Muscle layer of duodenum (tissue), 2 donors: ENCODE measurements around the gene STAP1.
"Not testable (repeated sequence)": the region's sequence is repeated elsewhere in the genome, so short reads cannot be mapped to it uniquely, and the experiment has no call there.

Experiments used
- H3K27ac ChIP-seq: one replicate; pipeline ENCODE4 v1.7.0; 2013; ENCODE audit warnings: mild to moderate bottlenecking, low read length
- H3K27me3 ChIP-seq: one replicate; pipeline ENCODE4 v1.7.0; 2013; ENCODE audit warnings: low read depth, mild to moderate bottlenecking, control low read depth, low read length
- H3K36me3 ChIP-seq, 2 donors: one replicate each; pipeline ENCODE4 v1.7.0; 2013; ENCODE audit warnings: low read length in 2 of 2, control low read depth in 1 of 2, mild to moderate bottlenecking in 1 of 2; ENCODE audit not compliant: insufficient read depth in 2 of 2, control insufficient read depth in 1 of 2
- H3K4me1 ChIP-seq, 2 donors: one replicate each; pipeline ENCODE4 v1.7.0; 2013; ENCODE audit warnings: low read length in 2 of 2, mild to moderate bottlenecking in 2 of 2, control low read depth in 1 of 2, moderate library complexity in 1 of 2; ENCODE audit not compliant: insufficient read depth in 2 of 2, control insufficient read depth in 1 of 2
- H3K4me3 ChIP-seq, 2 donors: one replicate each; pipeline ENCODE4 v1.7.0; 2013; ENCODE audit warnings: low read length in 2 of 2, low read depth in 1 of 2, mild to moderate bottlenecking in 1 of 2
- H3K9me3 ChIP-seq, 2 donors: one replicate each; pipeline ENCODE4 v1.7.0; 2013; ENCODE audit warnings: low read length in 2 of 2, control low read depth in 1 of 2, mild to moderate bottlenecking in 1 of 2; ENCODE audit not compliant: control insufficient read depth in 1 of 2
- donor health status: healthy.

The STAP1 gene

DNA sequence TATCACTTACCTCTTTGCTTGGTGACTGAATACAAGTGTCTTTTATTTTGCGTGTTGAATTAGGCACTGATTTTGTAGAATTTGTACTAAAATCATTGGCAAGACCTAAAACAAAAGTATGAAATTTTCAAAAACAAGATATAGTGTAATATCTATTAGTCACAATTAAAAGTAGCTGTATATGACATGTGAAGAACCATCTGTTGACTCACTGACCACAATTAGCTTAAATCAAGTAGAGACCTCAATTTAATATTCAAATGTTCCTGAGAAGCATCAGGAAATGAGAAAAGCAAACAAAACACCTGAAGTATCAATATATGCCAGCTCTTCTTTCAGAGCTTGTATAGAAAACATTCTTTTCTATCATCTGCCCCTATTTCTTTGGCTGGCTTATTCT, 18.7 kb upstream of the STAP1 start:
- Histone ChIP-seq H3K27me3 (no peaks in the 10 kb centered on the region), H3K27ac (no peak overlapping the region), H3K9me3 (no peaks in the 10 kb centered on the region), H3K4me3 (no peak overlapping the region), H3K4me1 (peaks cover 13 to 16% of the 10 kb centered on the region in 2 donors), H3K36me3 (peaks cover 23 to 37% of the 10 kb centered on the region in 2 donors)

DNA sequence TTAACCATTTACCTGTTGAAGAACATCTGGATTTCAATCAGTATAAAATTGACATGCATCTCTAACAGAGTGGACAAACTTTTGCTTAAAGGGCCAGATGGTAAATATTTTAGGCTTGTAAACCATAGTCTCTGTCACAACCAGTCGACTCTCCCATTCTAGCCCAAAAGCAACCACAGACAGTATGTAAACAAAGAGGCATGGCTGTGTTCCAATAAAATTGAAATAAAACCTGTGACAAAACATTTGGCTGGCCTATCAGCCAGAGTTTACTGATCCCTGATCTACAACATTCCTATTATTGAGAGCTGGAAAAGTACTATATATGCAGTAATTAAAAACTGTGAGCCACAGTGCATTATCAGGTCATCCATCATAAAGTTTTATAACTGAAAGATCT, 16.5 kb upstream of the STAP1 start:
- Histone ChIP-seq H3K36me3 (peaks cover 22 to 25% of the 10 kb centered on the region in 2 donors), H3K9me3 (no peaks in the 10 kb centered on the region), H3K4me1 (peaks cover 16% of the 10 kb centered on the region in 2 donors), H3K27ac (no peak overlapping the region), H3K27me3 (no peaks in the 10 kb centered on the region), H3K4me3 (no peak overlapping the region)

DNA sequence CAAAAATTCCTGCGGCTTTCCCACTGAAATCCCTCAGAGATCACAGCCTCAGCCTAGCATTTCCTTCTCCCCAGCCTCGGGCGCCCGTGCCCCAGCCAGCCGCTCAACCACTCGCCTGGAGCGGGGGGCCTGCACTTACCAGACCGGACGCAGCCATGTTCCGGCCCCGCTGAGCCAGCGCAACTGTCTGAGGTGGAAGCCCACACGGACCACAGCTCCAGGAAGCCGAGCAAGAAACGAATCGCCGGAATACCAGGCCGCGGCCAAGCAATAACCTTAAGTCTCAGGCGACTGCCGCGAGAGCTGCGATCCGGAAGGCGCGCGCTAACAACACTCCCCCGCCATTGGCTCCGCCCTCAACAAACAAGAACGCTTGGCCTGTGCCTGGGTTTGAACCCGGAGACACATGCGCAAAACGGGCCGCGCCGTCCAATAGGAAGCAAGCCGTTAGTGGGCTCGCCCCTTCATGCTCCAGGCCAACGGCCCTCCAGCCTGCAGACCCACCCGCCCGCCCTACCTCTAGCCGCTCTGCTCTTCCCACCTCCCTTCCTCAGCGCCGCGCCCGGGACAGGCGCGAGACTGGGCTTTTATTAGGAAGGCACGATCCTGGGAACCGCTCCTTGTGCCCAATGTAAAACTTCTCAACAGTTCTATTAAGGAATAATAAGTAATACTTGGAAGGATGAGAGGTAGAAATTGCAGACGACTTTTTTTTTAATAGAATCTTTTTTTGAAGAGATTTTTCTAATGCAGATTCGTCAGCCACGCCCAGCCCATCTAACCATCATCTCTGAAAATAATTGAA, 13.1 kb upstream of the STAP1 start, which contains the start of gene CENPC:
Gene CENPC (minus strand): TSS at position 305 of the 805 bp plus-strand sequence. CDS start 148 bp downstream, at position 157.
- no peaks in the 10 kb centered on the region for H3K27me3 ChIP-seq
- peaks cover 7 to 8% of the 10 kb centered on the region in 2 donors for H3K36me3 ChIP-seq

DNA sequence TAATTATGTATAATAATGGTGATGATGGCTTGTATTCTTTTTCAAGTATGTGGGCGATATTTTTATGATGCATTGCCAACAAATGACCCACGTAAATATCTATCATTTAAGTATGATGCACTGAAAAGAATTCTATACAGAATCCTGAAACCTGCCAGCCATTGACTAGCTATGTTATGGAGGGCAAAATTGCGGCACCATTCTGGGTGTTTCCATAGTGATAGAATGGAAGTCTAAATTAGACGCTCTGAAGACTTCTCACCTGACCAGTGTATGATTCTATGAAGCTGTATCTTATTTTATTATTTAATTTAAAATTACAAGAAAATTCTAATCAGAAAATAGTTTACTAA, 12.5 kb upstream of the STAP1 start:
- H3K9me3 ChIP-seq = no peaks in the 10 kb centered on the region
- H3K4me1 ChIP-seq = peaks cover 16% of the 10 kb centered on the region in 2 donors
- H3K27ac ChIP-seq = no peak overlapping the region
- peak overlapping the region; percentile 55 to 88 for H3K4me3 ChIP-seq
- peaks cover 7 to 8% of the 10 kb centered on the region in 2 donors for H3K36me3 ChIP-seq
- H3K27me3 ChIP-seq = no peaks in the 10 kb centered on the region

More for the DNA sequence above, 13.1 kb upstream of the STAP1 start, which contains the start of gene CENPC:
- Histone ChIP-seq H3K4me1 (peaks cover 16% of the 10 kb centered on the region in 2 donors), H3K27ac (peak within 1 kb of the TSS; percentile 93), H3K4me3 (peak within 1 kb of the TSS; percentile 76 to 88), H3K9me3 (no peaks in the 10 kb centered on the region)

DNA sequence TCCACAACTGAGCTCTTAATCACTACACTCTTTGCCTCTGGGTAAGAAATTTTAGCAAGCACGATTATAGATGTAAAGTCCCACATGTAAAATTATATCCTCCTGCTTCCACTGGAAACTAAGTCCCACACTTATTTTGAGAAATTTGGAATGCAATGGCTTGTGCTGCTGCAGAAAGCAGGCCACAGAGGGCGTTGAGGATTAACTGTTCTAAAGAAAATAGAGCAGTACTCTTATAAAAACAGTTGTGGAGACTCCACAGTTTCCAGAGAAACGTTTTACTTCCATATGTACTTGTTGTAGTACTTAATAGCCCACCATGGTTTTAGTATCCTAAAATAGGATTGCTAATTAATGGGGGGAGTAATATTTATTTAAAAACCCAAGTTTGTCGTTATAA, 11.6 kb upstream of the STAP1 start:
- Histone ChIP-seq H3K36me3 (peaks cover 7 to 8% of the 10 kb centered on the region in 2 donors), H3K27ac (no peak overlapping the region), H3K4me3 (no peak overlapping the region), H3K27me3 (no peaks in the 10 kb centered on the region), H3K4me1 (peaks cover 16% of the 10 kb centered on the region in 2 donors), H3K9me3 (no peaks in the 10 kb centered on the region)

DNA sequence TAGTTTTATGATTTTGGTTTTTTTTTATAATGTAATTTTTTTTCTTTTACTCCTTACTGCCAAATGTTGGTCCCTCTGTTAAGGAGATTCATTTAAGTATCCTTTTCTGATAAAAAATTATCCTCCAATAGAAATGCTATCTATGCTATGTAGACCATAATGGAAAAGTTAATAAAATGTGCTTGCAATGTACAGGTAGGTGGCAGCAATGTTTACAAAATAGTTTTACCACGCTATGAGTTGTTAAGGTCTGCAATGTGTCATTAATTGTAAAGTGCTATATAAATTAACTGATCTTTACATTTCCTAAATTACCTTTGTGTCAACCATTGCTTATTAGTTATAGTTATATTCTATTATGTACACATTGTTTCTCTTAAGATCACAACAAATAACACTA, 9.4 kb upstream of the STAP1 start:
- no peaks in the 10 kb centered on the region for H3K9me3 ChIP-seq
- no peaks in the 10 kb centered on the region for H3K27me3 ChIP-seq
- H3K27ac ChIP-seq = no peak overlapping the region
- no peaks in the 10 kb centered on the region for H3K36me3 ChIP-seq
- H3K4me1 ChIP-seq = peaks cover under 1 to 3% of the 10 kb centered on the region in 2 donors
- no peak overlapping the region for H3K4me3 ChIP-seq

DNA sequence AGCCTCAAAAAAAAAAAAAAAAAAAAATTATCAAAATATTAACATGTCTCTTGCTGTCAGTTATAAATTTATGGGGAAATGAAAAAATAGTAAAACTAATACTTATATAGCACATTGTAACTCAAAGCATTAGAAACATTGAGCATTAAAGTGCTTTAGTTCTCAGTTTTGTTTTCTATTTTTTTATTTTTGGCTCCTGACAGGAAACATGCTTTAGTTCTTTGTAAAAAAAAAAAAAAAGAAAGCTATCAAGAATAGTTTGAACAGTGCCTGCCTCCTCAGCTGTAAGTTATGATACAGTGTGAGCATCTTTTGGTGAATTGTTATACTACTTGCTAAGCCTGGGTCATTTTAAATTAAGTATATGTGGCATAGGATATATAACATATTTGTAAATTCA, 8.1 kb upstream of the STAP1 start:
- Histone ChIP-seq H3K4me3 (no peak overlapping the region), H3K27me3 (no peaks in the 10 kb centered on the region), H3K9me3 (no peaks in the 10 kb centered on the region)

DNA sequence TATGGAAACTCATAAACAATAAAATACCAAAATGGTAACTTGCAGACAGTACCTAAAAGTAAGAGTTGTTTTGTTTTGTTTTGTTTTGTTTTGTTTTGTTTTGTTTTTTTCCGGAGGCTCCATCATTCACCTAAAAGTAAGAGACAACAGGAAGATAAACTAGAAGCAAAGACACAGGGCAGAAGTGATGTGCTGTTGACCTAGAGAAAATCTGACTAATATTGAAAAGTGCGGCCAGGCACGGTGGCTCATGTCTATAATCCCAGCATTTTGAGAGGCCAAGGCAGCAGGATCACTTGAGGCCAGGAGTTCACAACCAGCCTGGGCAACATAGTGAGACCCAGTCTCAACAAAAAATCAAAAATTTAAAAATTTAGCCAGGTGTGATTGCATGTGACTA, 7.7 kb upstream of the STAP1 start:
- Histone ChIP-seq H3K27me3 (no peaks in the 10 kb centered on the region), H3K4me3 (no peak overlapping the region), H3K9me3 (no peaks in the 10 kb centered on the region), H3K36me3 (no peaks in the 10 kb centered on the region), H3K4me1 (peaks cover 0 to 2% of the 10 kb centered on the region in 2 donors), H3K27ac (no peak overlapping the region)

More for the DNA sequence above, 8.1 kb upstream of the STAP1 start:
- Histone ChIP-seq H3K27ac (no peak overlapping the region), H3K4me1 (peaks cover 0 to 3% of the 10 kb centered on the region in 2 donors), H3K36me3 (no peaks in the 10 kb centered on the region)

DNA sequence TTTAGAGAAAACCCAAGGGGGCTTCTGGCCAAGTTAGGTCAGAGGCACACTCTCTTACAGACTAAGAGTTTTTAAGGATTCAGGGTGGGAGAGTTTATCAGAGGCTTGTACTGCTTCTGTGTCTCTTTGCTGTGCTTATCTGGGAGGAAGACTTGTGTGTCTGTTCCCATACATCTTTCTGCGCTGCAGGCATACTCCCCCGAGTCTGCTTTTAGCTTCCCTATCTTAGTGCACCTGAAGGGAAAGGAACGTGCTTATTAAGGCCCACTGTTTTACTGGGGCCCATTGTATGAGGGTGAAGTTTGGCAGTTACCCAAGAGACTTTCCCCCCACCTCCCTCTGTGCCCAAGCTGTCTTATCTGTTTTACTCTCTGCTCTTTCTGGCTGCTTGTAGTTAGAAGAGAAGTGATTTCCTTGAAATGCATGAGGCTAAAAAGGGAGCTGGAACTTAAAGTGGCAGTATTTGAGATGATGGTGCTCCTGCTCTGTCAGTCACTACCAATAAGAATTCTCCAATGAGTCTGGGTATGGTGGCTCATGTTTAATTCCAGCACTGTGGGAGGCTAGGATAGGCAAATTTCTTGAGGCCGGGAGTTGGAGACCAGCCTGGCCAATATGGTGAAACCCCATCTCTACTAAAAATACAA, 6.3 kb upstream of the STAP1 start:
- not testable (repeated sequence) for H3K9me3 ChIP-seq, H3K4me1 ChIP-seq, H3K4me3 ChIP-seq, H3K36me3 ChIP-seq, H3K27ac ChIP-seq, H3K27me3 ChIP-seq

DNA sequence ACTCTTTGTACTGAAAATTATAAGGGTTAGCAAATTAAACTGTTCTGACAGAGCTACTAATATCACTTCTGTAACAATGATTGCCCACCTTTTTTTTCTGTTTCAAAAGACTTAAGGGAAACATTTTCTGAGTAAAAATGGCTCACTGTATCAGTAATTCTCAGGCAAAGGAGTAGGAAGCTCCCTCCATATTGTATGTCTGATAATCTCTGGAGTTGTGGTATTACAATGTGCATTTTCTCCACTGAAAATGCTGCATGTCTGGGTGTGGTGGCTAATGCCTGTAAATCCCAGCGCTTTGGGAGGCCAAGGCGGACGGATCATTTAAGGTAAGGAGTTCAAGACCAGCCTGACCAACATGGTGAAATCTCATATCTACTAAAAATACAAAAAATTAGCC, 4.4 kb upstream of the STAP1 start:
- Histone ChIP-seq H3K4me3 (no peak overlapping the region), H3K27ac (no peak overlapping the region), H3K9me3 (no peaks in the 10 kb centered on the region), H3K36me3 (no peaks in the 10 kb centered on the region), H3K4me1 (no peaks in the 10 kb centered on the region), H3K27me3 (no peaks in the 10 kb centered on the region)

DNA sequence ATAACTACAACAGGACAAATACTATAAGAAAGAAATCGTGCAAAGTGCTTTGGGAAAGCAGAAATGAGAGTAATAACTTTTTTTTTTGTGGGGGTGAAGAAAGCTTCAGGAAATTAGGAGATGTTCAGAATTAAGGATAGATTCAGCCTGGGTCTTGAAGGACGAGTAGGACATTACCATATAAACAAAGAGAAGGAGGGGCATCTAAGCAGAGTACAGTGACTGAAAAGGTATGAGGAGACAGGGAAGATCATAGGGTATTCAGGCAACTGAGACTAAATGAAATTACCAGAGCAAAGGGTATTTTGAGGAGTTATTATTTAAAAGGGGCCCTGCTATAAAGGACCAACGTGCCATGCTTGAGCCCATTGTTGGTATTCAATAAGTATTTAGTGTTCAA, 3.1 kb upstream of the STAP1 start:
- Histone ChIP-seq H3K9me3 (no peaks in the 10 kb centered on the region), H3K36me3 (no peaks in the 10 kb centered on the region), H3K4me3 (no peak overlapping the region), H3K4me1 (no peaks in the 10 kb centered on the region), H3K27me3 (no peaks in the 10 kb centered on the region), H3K27ac (no peak overlapping the region)
